ENCODE measurements around the gene DESI1. TPM values are rescaled to one million over a fixed set of nuclear protein-coding genes. Genes with fewer than 3 reads are reported as not detected.
A peak's percentile ranks its signal among the peaks of the same experiment; 100 is the strongest.
"Not testable (repeated sequence)": the region's sequence is repeated elsewhere in the genome, so short reads cannot be mapped to it uniquely, and the experiment has no call there.

Gene DESI1
- total RNA-seq, 4 donors from 2014 or later, result 11.0 to 23.7 (median 20.5) TPM

DNA sequence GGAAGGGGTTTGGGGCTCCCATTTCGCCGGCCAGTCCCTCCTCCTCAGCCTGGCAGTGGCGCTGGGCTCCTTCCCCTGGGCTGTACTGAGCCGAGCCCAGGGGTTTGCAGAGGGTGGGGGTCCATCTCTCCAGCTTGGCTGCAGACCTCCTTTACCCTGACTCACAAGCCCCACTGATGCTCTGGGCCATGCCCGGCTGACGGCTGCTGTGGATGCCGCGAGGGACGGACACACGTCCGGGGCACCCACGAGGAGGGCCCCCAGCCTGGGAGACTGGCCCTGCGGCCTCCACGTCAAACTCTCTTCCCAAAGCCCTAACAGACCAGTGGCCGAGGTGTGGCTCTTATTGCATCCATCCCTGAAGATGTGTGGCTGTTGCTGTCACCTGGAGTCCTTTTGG, 45.3 kb downstream of the DESI1 start:
- intact Hi-C loops (cut with DNase I; ENCODE audit: low total_unique reads) (no loop called here), in situ Hi-C loops (cut with MboI; ENCODE audit: low sequenced_read_pairs in 4 of 4) (no loop called here)
- DNase-seq (no peak), ATAC-seq (no peak)
- Histone ChIP-seq H3K9me3 (no peaks in the 10 kb centered on the region), H3K27me3 (no peaks in the 10 kb centered on the region), H3K27ac (no peak overlapping the region), H3K36me3 (no peaks in the 10 kb centered on the region), H3K4me3 (no peak overlapping the region), H3K4me1 (no peaks in the 10 kb centered on the region)
- TF ChIP-seq, protein P1, sequence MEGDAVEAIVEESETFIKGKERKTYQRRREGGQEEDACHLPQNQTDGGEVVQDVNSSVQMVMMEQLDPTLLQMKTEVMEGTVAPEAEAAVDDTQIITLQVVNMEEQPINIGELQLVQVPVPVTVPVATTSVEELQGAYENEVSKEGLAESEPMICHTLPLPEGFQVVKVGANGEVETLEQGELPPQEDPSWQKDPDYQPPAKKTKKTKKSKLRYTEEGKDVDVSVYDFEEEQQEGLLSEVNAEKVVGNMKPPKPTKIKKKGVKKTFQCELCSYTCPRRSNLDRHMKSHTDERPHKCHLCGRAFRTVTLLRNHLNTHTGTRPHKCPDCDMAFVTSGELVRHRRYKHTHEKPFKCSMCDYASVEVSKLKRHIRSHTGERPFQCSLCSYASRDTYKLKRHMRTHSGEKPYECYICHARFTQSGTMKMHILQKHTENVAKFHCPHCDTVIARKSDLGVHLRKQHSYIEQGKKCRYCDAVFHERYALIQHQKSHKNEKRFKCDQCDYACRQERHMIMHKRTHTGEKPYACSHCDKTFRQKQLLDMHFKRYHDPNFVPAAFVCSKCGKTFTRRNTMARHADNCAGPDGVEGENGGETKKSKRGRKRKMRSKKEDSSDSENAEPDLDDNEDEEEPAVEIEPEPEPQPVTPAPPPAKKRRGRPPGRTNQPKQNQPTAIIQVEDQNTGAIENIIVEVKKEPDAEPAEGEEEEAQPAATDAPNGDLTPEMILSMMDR (IDR thresholded peaks at IDR 0.05 in 4 of 5, conservative IDR thresholded peaks at IDR 0.05 in 1 of 5), result no peak
- TF ChIP-seq POLR2A (IDR thresholded peaks at IDR 0.05), result no peak

DNA sequence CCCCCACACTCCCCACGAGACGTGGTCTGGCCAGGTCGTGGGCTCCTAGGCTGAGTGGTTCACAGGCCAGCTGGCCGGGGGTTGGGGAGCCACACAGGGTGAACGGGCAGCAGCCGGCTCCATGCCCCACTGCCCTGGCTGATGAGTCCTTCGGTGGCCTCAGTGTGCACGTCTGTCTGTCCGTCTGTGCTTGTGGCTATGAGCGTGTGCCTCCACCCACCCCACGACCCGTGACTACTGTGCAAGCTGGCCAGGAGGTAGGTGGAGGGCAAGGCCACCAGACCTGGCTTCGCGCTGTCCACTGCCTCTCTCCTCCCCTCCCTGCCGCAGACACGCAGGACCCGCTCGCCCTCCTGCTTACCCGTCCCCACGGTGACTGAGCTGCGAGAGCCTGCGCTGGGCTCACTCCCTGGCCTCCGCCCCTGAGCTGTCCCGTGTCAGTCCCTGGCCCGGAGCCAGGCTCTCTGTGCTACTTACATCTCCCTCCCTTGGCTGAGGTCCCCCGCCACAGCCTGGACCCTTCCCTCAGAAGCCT, 45.9 kb downstream of the DESI1 start:
- no peak for TF ChIP-seq POLR2A (IDR thresholded peaks at IDR 0.05)
- TF ChIP-seq, protein P1 (IDR thresholded peaks at IDR 0.05 in 4 of 5, conservative IDR thresholded peaks at IDR 0.05 in 1 of 5), result no peak
- Histone ChIP-seq H3K27ac (no peak overlapping the region), H3K27me3 (no peaks in the 10 kb centered on the region), H3K4me1 (no peaks in the 10 kb centered on the region), H3K4me3 (no peak overlapping the region), H3K36me3 (no peaks in the 10 kb centered on the region), H3K9me3 (no peaks in the 10 kb centered on the region)
- intact Hi-C loops (cut with DNase I; ENCODE audit: low total_unique reads) (no loop called here), in situ Hi-C loops (cut with MboI; ENCODE audit: low sequenced_read_pairs in 4 of 4) (no loop called here)
- DNase-seq, result peak in 1 of 2 donors; percentile 48
- ATAC-seq, result no peak

DNA sequence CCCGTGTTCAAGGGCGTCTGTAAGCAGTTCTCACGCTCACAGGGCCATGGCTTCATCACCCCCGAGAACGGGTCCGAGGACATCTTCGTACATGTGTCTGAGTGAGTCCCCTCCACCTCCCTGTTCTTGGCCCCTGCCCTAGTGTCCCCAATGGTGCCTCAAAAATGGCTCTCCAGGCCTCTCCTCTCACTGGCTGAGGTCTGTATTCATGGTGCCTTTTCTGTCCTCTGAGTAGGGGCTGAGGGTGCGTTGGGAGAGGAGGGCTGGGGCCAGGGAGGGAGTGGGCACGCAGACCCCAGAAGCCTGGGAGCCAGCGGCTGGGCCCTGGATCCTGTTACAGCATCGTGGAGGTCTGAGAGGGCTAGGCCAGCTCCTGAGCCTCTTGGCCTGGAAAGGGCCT, 47.2 kb downstream of the DESI1 start:
- H3K4me3 ChIP-seq, result no peak overlapping the region
- H3K4me1 ChIP-seq, result no peaks in the 10 kb centered on the region
- DNase-seq, result no peak
- intact Hi-C loops (cut with DNase I; ENCODE audit: low total_unique reads), result no loop called here
- no peaks in the 10 kb centered on the region for H3K27me3 ChIP-seq
- no peak overlapping the region for H3K27ac ChIP-seq
- no peaks in the 10 kb centered on the region for H3K36me3 ChIP-seq
- H3K9me3 ChIP-seq, result no peaks in the 10 kb centered on the region
- in situ Hi-C loops (cut with MboI; ENCODE audit: low sequenced_read_pairs in 4 of 4), result no loop called here
- TF ChIP-seq, protein P1 (IDR thresholded peaks at IDR 0.05 in 4 of 5, conservative IDR thresholded peaks at IDR 0.05 in 1 of 5), result no peak
- TF ChIP-seq POLR2A (IDR thresholded peaks at IDR 0.05), result no peak
- no peak for ATAC-seq

DNA sequence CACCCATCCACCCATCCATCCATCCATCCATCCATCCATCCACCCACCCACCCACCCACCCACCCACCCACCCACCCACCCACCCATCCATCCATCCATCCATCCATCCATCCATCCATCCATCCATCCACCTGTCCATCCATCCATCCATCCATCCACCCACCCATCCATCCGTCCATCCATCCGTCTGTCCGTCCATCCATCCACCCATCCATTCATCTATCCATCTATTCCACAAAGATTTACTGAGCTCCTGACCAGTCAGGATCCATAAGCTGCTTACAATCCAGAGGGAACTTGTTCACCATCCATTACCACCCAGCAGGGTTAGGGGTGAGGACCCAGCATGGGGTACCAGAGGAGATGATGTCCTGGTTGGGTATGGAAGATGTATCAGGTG, 48.5 kb downstream of the DESI1 start:
- H3K27me3 ChIP-seq; H3K4me1 ChIP-seq; in situ Hi-C loops (cut with MboI; ENCODE audit: low sequenced_read_pairs in 4 of 4); intact Hi-C loops (cut with DNase I; ENCODE audit: low total_unique reads); H3K36me3 ChIP-seq; H3K27ac ChIP-seq; ATAC-seq; H3K4me3 ChIP-seq; H3K9me3 ChIP-seq; DNase-seq: not testable (repeated sequence)

DNA sequence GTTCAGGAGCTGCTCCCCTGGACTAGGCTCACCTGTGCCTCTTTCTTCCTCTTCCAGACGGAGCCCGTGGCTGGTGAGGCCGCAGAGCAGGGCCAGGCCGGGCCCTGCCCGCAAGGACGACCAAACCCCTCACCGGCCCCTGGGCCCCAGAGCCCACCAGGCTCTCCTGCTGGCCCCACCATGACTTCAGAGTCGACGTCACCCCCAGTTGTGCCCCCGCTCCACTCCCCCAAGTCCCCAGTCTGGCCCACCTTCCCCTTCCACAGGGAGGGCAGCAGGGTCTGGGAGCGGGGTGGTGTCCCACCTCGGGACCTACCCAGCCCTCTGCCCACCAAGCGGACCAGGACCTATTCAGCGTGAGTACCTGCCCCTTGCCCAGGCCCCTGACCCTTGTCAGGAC, 49.1 kb downstream of the DESI1 start:
- no peak for ATAC-seq
- Histone ChIP-seq H3K9me3 (no peaks in the 10 kb centered on the region), H3K27me3 (no peaks in the 10 kb centered on the region), H3K36me3 (no peaks in the 10 kb centered on the region), H3K27ac (no peak overlapping the region), H3K4me1 (no peaks in the 10 kb centered on the region), H3K4me3 (no peak overlapping the region)
- DNase-seq, result no peak
- intact Hi-C loops (cut with DNase I; ENCODE audit: low total_unique reads) (no loop called here), in situ Hi-C loops (cut with MboI; ENCODE audit: low sequenced_read_pairs in 4 of 4) (no loop called here)
- TF ChIP-seq, protein P1 (IDR thresholded peaks at IDR 0.05 in 4 of 5, conservative IDR thresholded peaks at IDR 0.05 in 1 of 5), result no peak
- no peak for TF ChIP-seq POLR2A (IDR thresholded peaks at IDR 0.05)

Measured in gastrocnemius medialis (tissue), 4 donors.